ENCODE measurements around the gene APOM.

Gene APOM

GRCh38 chr6:31702819-31703716 is 47.4 kb downstream of the APOM start, which contains the start of gene ABHD16A:
Gene ABHD16A (minus strand): TSS chr6:31703324. CDS start chr6:31703281, 43 bp downstream.
- H3K4me3 ChIP-seq (ENCODE audit: low read depth, low read length): peak within 1 kb of the TSS; percentile 71

DNA sequence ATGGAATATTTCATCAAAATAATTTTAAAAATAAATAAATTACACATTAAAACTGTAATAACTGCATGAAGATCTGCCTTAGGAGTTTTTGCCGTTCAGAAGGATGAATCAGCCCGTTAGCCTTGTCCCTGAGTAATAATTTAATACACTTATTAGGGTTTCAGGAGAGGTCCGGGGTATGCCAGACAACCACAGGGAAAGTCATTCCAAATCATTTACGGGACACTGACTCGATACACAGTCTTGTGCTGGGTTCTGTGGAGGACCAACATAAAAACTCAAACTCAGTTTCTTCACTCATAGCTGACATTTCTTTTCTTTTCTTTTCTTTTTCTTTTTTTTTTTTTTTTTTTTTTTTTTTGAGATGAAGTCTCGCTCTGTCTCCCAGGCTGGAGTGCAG is 50.2 kb downstream of the APOM start:
- no peak overlapping the region for H3K4me3 ChIP-seq (ENCODE audit: low read depth, low read length)

- no peak within 1 kb of the TSS for H3K4me3 ChIP-seq (ENCODE audit: low read depth, low read length)
Measured at GRCh38 chr6:31706599-31706998, 50.9 kb downstream of the APOM start, which contains the start of gene LY6G6F. Gene LY6G6F (plus strand): TSS chr6:31706866. CDS start chr6:31706907, 41 bp downstream.

- no peak overlapping the region for H3K4me3 ChIP-seq (ENCODE audit: low read depth, low read length)
Measured at GRCh38 chr6:31707701-31708100, 52.0 kb downstream of the APOM start.

Measured in iPS-11a (cell line).